K562 (cell line): ENCODE measurements around the gene NUP62CL. TPM values are rescaled to one million over a fixed set of nuclear protein-coding genes. Genes with fewer than 3 reads are reported as not detected.

Experiments used
- CCNT2 ChIP-seq: IDR thresholded peaks from 2 replicates; pipeline ENCODE4 v1.6.1; 2011; ENCODE audit warnings: borderline replicate concordance, low read depth, mild to moderate bottlenecking, moderate library complexity, mixed read lengths, low read length; ENCODE audit not compliant: insufficient read length; ENCODE audit errors: extremely low read depth
- HDAC2 ChIP-seq: fragments of 450-650 bp; IDR thresholded peaks from 2 replicates; pipeline ENCODE4 v1.6.1; 2016; ENCODE audit warnings: mild to moderate bottlenecking
- MAFG ChIP-seq: fragments of 450-650 bp; conservative IDR thresholded peaks from 2 replicates; pipeline ENCODE4 v1.6.1; 2016; ENCODE audit warnings: missing genetic modification characterization, missing compliant biosample characterization
- SIRT6 ChIP-seq: IDR thresholded peaks from one replicate; pipeline ENCODE4 v1.6.1; 2012; ENCODE audit warnings: low read depth, mild to moderate bottlenecking, control low read depth, inconsistent platforms, low read length, moderate library complexity
- SNAPC5 ChIP-seq: fragments of 250-450 bp; sonication (Bioruptor Pico); IDR thresholded peaks from 2 replicates; pipeline ENCODE4 v1.8.0; 2021; ENCODE audit warnings: moderate library complexity, mild to moderate bottlenecking, inconsistent platforms
- TAL1 ChIP-seq: fragments of 450-650 bp; IDR thresholded peaks from 2 replicates; pipeline ENCODE4 v1.6.1; 2016; ENCODE audit warnings: mild to moderate bottlenecking
- ZNF436 ChIP-seq: fragments of 250-450, 450-650 bp; sonication (Bioruptor Pico); formaldehyde crosslinking; IDR thresholded peaks from 2 replicates; pipeline ENCODE4 v1.7.0; 2020; ENCODE audit warnings: mild to moderate bottlenecking
- polyA plus RNA-seq, 8 experiments: library from polyadenylated mRNA; depleted of rRNA in 4 of 8; stranded (reverse) in 5 of 8; unstranded in 3 of 8; fragments of >200 nt; fragmentation: Nextera tagmentation in 2 of 8; fragmentation: Illumina TruSeq in 1 of 8; extraction: Ambion mirVana in 2 of 8; extraction: Trizol in 1 of 8; gene quantifications; 2 replicates each; pipeline versions ENCODE4 v1.2.1 to v1.2.3, GENCODE V29; 2011 to 2014; ENCODE audit warnings: inconsistent platforms in 1 of 8, missing spikeins in 1 of 8
- total RNA-seq, 7 experiments: library from RNA; depleted of rRNA in 6 of 7; stranded (reverse); fragments of >200 nt in 6 of 7; fragmentation: Illumina TruSeq in 2 of 7; extraction: Trizol in 2 of 7; gene quantifications; 2 replicates each; pipeline versions ENCODE4 v1.2.1 to v1.2.3, GENCODE V29; 2011 to 2021; ENCODE audit warnings: low replicate concordance in 1 of 7
- TF ChIP-seq, protein P1 (sequence below): fragments of 450-650 bp; IDR thresholded peaks from 2 replicates; pipeline ENCODE4 v1.7.1; 2018; ENCODE audit warnings: mild to moderate bottlenecking, low read depth; ENCODE audit not compliant: partially characterized antibody

NUP62CL gene
- total and polyA plus RNA-seq, 9 of the 15 experiments (the other 6 are each of a cell fraction or from before 2014, with no cell fraction given), result 29.7 to 101 (median 42.7) TPM

DNA sequence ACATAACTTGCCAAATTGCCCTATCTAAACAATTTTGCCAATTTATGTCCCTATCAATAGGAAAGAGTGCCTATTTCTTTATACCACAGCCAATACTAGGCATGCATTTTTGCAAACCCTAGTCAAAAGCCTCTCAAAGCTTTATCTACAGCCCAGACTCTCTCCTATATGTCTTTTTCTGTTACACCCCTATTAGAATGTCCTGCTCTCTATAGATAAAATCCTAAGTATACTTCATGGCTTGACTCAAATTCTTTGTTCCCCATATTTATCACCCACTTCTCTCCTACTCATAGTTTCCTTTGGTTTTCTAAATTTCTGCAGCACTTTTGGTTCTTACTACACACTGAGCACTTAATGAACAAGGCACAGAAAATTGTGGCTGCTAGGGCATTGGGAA is 38.0 kb downstream of the NUP62CL start (continued):
- TF ChIP-seq, protein P1, sequence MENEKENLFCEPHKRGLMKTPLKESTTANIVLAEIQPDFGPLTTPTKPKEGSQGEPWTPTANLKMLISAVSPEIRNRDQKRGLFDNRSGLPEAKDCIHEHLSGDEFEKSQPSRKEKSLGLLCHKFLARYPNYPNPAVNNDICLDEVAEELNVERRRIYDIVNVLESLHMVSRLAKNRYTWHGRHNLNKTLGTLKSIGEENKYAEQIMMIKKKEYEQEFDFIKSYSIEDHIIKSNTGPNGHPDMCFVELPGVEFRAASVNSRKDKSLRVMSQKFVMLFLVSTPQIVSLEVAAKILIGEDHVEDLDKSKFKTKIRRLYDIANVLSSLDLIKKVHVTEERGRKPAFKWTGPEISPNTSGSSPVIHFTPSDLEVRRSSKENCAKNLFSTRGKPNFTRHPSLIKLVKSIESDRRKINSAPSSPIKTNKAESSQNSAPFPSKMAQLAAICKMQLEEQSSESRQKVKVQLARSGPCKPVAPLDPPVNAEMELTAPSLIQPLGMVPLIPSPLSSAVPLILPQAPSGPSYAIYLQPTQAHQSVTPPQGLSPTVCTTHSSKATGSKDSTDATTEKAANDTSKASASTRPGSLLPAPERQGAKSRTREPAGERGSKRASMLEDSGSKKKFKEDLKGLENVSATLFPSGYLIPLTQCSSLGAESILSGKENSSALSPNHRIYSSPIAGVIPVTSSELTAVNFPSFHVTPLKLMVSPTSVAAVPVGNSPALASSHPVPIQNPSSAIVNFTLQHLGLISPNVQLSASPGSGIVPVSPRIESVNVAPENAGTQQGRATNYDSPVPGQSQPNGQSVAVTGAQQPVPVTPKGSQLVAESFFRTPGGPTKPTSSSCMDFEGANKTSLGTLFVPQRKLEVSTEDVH, result no peak
- TF ChIP-seq ZNF436, result no peak
- TF ChIP-seq HDAC2, result no peak
- TF ChIP-seq SIRT6, result no peak
- no peak for TF ChIP-seq CCNT2
- TF ChIP-seq SNAPC5 (CRISPR knock-in tag), result no peak
- TF ChIP-seq TAL1, result peak; percentile 74
- TF ChIP-seq MAFG (tag), result no peak
